WTC11 (cell line): ENCODE data around the gene PDLIM4. TPM values are rescaled to one million over a fixed set of nuclear protein-coding genes. Genes with fewer than 3 reads are reported as not detected.
A peak's percentile ranks its signal among the peaks of the same experiment; 100 is the strongest.

ENCODE experiments used
- AFF4 ChIP-seq: sonication (generic); formaldehyde crosslinking; IDR thresholded peaks from 2 replicates; pipeline ENCODE4 v1.8.1; 2023; ENCODE audit warnings: mild to moderate bottlenecking, missing genetic modification reagents, borderline replicate concordance
- AR ChIP-seq: fragments of 250-450 bp; sonication (Bioruptor Pico); IDR thresholded peaks from 2 replicates; pipeline ENCODE4 v1.9.0; 2021; ENCODE audit warnings: mild to moderate bottlenecking
- ATF3 ChIP-seq: sonication (generic); formaldehyde crosslinking; conservative IDR thresholded peaks from 2 replicates; pipeline ENCODE4 v1.8.1; 2022; ENCODE audit warnings: mild to moderate bottlenecking, missing genetic modification reagents
- CREB1 ChIP-seq: sonication (generic); formaldehyde crosslinking; IDR thresholded peaks from 2 replicates; pipeline ENCODE4 v1.8.0; 2023; ENCODE audit warnings: mild to moderate bottlenecking, missing genetic modification reagents
- CREM ChIP-seq: sonication (generic); formaldehyde crosslinking; IDR thresholded peaks from 2 replicates; pipeline ENCODE4 v1.8.1; 2022; ENCODE audit warnings: mild to moderate bottlenecking, missing genetic modification reagents, moderate library complexity
- E2F5 ChIP-seq: sonication (generic); formaldehyde crosslinking; IDR thresholded peaks from 2 replicates; pipeline ENCODE4 v1.8.1; 2022; ENCODE audit warnings: mild to moderate bottlenecking, moderate library complexity, missing genetic modification reagents
- FOXP4 ChIP-seq: sonication (generic); formaldehyde crosslinking; IDR thresholded peaks from 2 replicates; pipeline ENCODE4 v1.8.0; 2022; ENCODE audit warnings: mild to moderate bottlenecking, missing genetic modification reagents
- GABPB1 ChIP-seq: sonication (generic); formaldehyde crosslinking; IDR thresholded peaks from 2 replicates; pipeline ENCODE4 v1.8.1; 2023; ENCODE audit warnings: mild to moderate bottlenecking, missing genetic modification reagents
- HMGA2 ChIP-seq: fragments of 250-450 bp; sonication (Bioruptor Pico); IDR thresholded peaks from 2 replicates; pipeline ENCODE4 v1.4.0; 2021; ENCODE audit warnings: mild to moderate bottlenecking, moderate library complexity
- IRF2 ChIP-seq: sonication (generic); formaldehyde crosslinking; IDR thresholded peaks from 2 replicates; pipeline ENCODE4 v1.8.0; 2022; ENCODE audit warnings: low read depth, missing genetic modification reagents, borderline replicate concordance
- MXD4 ChIP-seq: fragments of 250-450 bp; sonication (Bioruptor Pico); IDR thresholded peaks from 2 replicates; pipeline ENCODE4 v1.8.0; 2021; ENCODE audit warnings: mild to moderate bottlenecking, moderate library complexity, borderline replicate concordance
- MYBL2 ChIP-seq: sonication (generic); formaldehyde crosslinking; IDR thresholded peaks from 2 replicates; pipeline ENCODE4 v1.8.1; 2023; ENCODE audit warnings: mild to moderate bottlenecking, moderate library complexity, missing genetic modification reagents
- PRDM15 ChIP-seq: sonication (generic); formaldehyde crosslinking; IDR thresholded peaks from 2 replicates; pipeline ENCODE4 v1.8.0; 2022; ENCODE audit warnings: missing genetic modification reagents
- PREB ChIP-seq: sonication (generic); formaldehyde crosslinking; IDR thresholded peaks from 2 replicates; pipeline ENCODE4 v1.8.1; 2022; ENCODE audit warnings: mild to moderate bottlenecking, missing genetic modification reagents, moderate library complexity, borderline replicate concordance
- RELA ChIP-seq: sonication (generic); formaldehyde crosslinking; IDR thresholded peaks from 2 replicates; pipeline ENCODE4 v1.8.1; 2022; ENCODE audit warnings: missing genetic modification reagents, mild to moderate bottlenecking, borderline replicate concordance
- ZBTB21 ChIP-seq: sonication (generic); formaldehyde crosslinking; IDR thresholded peaks from 2 replicates; pipeline ENCODE4 v1.8.1; 2023; ENCODE audit warnings: mild to moderate bottlenecking, missing genetic modification reagents, borderline replicate concordance
- ZNF121 ChIP-seq: sonication (generic); formaldehyde crosslinking; IDR thresholded peaks from 2 replicates; pipeline ENCODE4 v1.8.0; 2023; ENCODE audit warnings: missing genetic modification reagents
- ZNF138 ChIP-seq: sonication (generic); formaldehyde crosslinking; conservative IDR thresholded peaks from 2 replicates; pipeline ENCODE4 v1.8.1; 2022; ENCODE audit warnings: mild to moderate bottlenecking, moderate library complexity, missing genetic modification reagents
- ZNF232 ChIP-seq: sonication (generic); formaldehyde crosslinking; IDR thresholded peaks from 2 replicates; pipeline ENCODE4 v1.8.0; 2022; ENCODE audit warnings: mild to moderate bottlenecking, missing genetic modification reagents
- ZNF263 ChIP-seq: sonication (generic); formaldehyde crosslinking; IDR thresholded peaks from 2 replicates; pipeline ENCODE4 v1.8.1; 2022; ENCODE audit warnings: low read depth, mild to moderate bottlenecking, moderate library complexity, missing genetic modification reagents
- ZNF416 ChIP-seq: fragments of 250-450 bp; sonication (Bioruptor Pico); IDR thresholded peaks from 2 replicates; pipeline ENCODE4 v1.9.0; 2021; ENCODE audit warnings: mild to moderate bottlenecking, inconsistent platforms
- ZNF423 ChIP-seq: fragments of 250-450 bp; sonication (Bioruptor Pico); IDR thresholded peaks from 2 replicates; pipeline ENCODE4 v2.1.2; 2022; ENCODE audit warnings: mild to moderate bottlenecking, moderate library complexity
- total RNA-seq: library from RNA; stranded (reverse); gene quantifications from 3 replicates; pipeline ENCODE4 v1.2.3, GENCODE V29; 2021

The PDLIM4 gene
- total RNA-seq, 1 experiment from 2014 or later = 11.4 TPM

GRCh38 chr5:132293992-132294727 is 36.7 kb downstream of the PDLIM4 start, which contains the start of gene SLC22A4 (continued):
- peak; percentile 15; the same call in 1 of the 2 replicates for TF ChIP-seq CREM (CRISPR knock-in tag)
- no peak for TF ChIP-seq MXD4
- TF ChIP-seq GABPB1 = no peak
- 0 out of 2 replicates have a peak, but pooled peaks have one; percentile 10 for TF ChIP-seq RELA
- TF ChIP-seq ZNF121 = no peak
- TF ChIP-seq ZNF138 (CRISPR knock-in tag) = no peak
- no peak for TF ChIP-seq MYBL2
- no peak for TF ChIP-seq IRF2 (CRISPR knock-in tag)
- TF ChIP-seq ZNF423 (CRISPR knock-in tag) = no peak
- no peak for TF ChIP-seq PRDM15 (CRISPR knock-in tag)
- no peak for TF ChIP-seq ZNF416
- no peak for TF ChIP-seq AR
- TF ChIP-seq CREB1 = no peak
- no peak for TF ChIP-seq ZBTB21
- no peak for TF ChIP-seq ZNF263 (CRISPR knock-in tag)
- TF ChIP-seq HMGA2 (CRISPR knock-in tag) = no peak
- TF ChIP-seq E2F5 = 0 out of 2 replicates have a peak, but pooled peaks have one; percentile 32
- no peak for TF ChIP-seq FOXP4 (CRISPR knock-in tag)
- TF ChIP-seq AFF4 (CRISPR knock-in tag) = no peak
- no peak for TF ChIP-seq PREB
- TF ChIP-seq ZNF232 = no peak
- TF ChIP-seq ATF3 = no peak
